BE2C (cell line): ENCODE data around the gene DPPA2.

ENCODE experiments used
- DNase-seq: peaks from one replicate; pipeline ENCODE4 v3.0.0-alpha.2; 2020
- H3K27me3 ChIP-seq: fragments of 250-450 bp; sonication (Bioruptor Pico); 2 replicates; pipeline ENCODE4 v1.5.1; 2020; ENCODE audit warnings: mild to moderate bottlenecking
- H3K36me3 ChIP-seq: fragments of 250-450 bp; sonication (Bioruptor Pico); 2 replicates; pipeline ENCODE4 v1.5.1; 2020; ENCODE audit warnings: mild to moderate bottlenecking
- H3K4me1 ChIP-seq: fragments of 250-450 bp; sonication (Bioruptor Pico); 2 replicates; pipeline ENCODE4 v1.5.1; 2020
- H3K4me3 ChIP-seq: 2 replicates; pipeline ENCODE4 v1.5.1; 2011; ENCODE audit warnings: low read depth, low read length
- H3K9me3 ChIP-seq: fragments of 250-450 bp; sonication (Bioruptor Pico); 2 replicates; pipeline ENCODE4 v1.5.1; 2020
- TF ChIP-seq, protein P1 (sequence below): IDR thresholded peaks from 2 replicates; pipeline ENCODE4 v1.5.1; 2012; ENCODE audit warnings: mild to moderate bottlenecking, low read depth, low read length

The DPPA2 gene

DNA sequence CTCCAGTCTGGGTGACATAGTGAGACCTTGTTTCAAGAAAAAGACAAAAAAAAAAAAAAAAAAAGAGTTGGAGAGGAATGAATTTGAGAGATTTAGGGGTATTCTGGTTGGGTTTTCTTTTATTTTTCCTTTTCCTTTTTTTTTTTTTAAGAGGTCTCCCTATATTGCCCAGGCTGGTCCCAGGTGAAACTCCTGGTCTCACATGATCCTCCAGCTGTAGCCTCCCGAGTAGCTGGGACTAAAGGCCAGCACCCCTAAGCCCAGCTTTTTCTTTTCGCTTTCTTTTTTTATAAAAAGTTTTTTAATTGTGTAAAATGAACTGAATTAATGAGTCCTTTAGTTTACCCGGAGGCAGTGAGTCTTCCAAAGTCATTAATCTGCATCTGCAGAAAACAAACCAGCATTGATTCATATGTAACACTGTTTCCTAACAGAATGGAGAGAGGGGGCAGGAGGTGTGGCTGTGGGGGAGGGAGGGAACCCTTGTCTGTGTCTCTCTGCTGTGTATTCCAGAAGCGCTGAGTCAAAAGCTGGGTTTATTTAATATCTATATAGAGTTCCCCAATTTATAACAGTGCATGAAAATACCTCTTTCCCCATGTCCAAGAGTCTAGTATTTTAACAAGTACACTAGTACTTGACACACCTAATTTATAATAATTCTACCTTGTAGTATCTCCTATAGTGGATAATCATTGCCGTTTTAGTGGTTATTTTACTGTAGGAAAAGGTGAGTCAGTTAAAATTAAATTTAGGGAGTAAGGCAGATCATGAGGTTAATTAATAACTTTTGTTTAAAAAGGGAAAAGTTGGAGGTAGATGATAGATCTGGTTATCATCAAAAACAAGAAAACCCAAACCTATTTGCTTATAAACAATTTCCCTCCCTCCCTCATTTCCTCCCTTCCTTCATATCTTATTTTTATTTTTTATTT is 23.7 kb upstream of the DPPA2 start:
- no peaks in the 10 kb centered on the region for H3K27me3 ChIP-seq
- H3K4me1 ChIP-seq, result no peaks in the 10 kb centered on the region
- no peak for DNase-seq
- H3K4me3 ChIP-seq, result no peak overlapping the region
- no peaks in the 10 kb centered on the region for H3K9me3 ChIP-seq
- TF ChIP-seq, protein P1, sequence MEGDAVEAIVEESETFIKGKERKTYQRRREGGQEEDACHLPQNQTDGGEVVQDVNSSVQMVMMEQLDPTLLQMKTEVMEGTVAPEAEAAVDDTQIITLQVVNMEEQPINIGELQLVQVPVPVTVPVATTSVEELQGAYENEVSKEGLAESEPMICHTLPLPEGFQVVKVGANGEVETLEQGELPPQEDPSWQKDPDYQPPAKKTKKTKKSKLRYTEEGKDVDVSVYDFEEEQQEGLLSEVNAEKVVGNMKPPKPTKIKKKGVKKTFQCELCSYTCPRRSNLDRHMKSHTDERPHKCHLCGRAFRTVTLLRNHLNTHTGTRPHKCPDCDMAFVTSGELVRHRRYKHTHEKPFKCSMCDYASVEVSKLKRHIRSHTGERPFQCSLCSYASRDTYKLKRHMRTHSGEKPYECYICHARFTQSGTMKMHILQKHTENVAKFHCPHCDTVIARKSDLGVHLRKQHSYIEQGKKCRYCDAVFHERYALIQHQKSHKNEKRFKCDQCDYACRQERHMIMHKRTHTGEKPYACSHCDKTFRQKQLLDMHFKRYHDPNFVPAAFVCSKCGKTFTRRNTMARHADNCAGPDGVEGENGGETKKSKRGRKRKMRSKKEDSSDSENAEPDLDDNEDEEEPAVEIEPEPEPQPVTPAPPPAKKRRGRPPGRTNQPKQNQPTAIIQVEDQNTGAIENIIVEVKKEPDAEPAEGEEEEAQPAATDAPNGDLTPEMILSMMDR, result no peak
- no peaks in the 10 kb centered on the region for H3K36me3 ChIP-seq

DNA sequence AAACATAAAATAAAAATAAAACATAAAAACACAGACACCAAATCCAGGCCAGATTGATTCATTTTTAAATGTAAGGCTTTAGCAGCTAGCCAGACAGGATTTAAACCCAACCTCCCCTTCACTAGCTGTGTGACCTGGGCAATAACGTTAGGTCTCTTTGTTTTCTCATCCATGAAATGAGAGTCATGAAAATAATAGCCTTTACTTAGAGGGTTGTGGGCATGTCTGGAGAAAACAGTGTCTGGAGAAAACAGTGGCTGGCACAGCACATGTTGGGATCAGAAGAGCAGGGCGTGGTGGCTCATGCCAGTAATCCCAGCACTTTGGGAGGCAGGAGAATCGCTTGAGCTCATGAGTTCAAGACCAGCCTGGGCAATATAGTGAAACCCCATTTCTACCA is 22.9 kb upstream of the DPPA2 start:
- Histone ChIP-seq H3K27me3 (no peaks in the 10 kb centered on the region), H3K4me1 (no peaks in the 10 kb centered on the region), H3K4me3 (no peak overlapping the region), H3K9me3 (no peaks in the 10 kb centered on the region), H3K36me3 (no peaks in the 10 kb centered on the region)
- TF ChIP-seq, protein P1, result no peak
- no peak for DNase-seq

DNA sequence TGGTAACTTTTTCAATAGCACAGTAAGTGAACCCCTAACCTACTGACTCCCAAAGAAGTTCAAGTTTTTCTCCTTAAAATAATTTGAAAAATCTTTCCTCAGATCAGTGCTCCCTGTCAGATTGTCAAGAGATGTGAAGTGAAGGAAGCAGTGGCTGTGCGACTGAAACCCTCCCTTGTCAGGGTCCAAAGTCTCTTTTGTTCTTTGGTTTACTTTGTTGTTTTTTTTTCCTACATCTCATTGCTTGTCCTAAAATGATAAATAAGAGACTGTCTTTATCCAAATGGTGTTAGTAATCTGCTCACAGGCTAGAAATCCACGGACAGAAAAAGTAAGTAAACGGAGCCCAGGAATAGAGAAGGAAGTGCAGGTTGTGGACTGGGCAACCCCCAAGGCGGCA is 22.0 kb upstream of the DPPA2 start:
- TF ChIP-seq, protein P1, result no peak
- Histone ChIP-seq H3K4me1 (no peaks in the 10 kb centered on the region), H3K36me3 (no peaks in the 10 kb centered on the region), H3K9me3 (no peaks in the 10 kb centered on the region), H3K4me3 (no peak overlapping the region), H3K27me3 (no peaks in the 10 kb centered on the region)
- no peak for DNase-seq

DNA sequence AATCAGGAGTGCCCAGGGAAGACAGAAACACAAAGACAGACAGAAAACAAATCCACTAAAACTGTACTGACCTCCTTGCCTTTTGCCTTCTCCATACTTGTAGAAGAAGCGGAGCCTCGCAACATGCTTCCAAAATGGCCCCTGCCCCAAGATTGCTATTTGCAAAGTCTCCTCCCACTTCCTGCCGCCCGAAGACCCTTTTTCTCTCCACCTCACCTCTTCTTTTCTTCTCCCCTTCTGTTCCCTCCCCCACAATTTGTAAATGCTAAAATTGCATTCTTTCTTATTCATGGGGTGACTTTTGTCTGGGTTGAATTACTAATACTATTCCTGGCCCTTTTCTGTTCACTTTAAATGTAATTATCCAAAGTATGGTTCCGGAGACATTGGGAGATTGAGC is 21.1 kb upstream of the DPPA2 start, which contains the start of gene DPPA4:
TSS of gene DPPA4 (minus strand) at position 154 of the 400 bp plus-strand sequence. CDS start at position 125, 29 bp downstream.
- Histone ChIP-seq H3K36me3 (no peaks in the 10 kb centered on the region), H3K4me1 (no peaks in the 10 kb centered on the region), H3K9me3 (no peaks in the 10 kb centered on the region), H3K27me3 (no peaks in the 10 kb centered on the region), H3K4me3 (no peak within 1 kb of the TSS)
- no peak for DNase-seq
- TF ChIP-seq, protein P1, result no peak

DNA sequence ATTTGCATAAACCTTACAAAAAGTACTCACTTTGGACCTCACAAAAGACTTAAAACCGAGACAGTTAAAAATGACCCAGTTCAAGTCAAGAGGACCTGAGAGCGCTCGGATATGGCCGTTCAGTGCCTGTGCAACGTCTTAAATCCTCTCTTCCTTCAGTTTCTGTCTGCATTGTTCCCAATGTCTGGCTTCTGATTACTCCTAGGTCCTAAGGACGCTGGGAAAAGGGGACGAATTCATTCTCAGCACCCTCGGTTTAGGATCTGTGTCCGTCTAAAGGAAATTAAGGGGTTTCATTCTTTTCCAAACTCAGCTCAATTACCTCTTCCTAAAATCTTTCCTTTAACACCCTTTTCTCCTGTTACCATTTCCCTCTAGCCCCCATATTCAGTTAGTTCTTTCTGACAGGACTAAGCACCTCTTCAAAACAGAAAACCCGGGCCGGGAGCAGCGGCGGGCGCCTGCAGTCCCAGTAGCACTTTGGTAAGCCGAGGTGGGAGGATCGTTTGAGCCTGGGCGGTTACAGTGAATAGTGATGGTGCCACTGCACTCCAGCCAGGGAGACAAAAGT is 20.1 kb upstream of the DPPA2 start:
- Histone ChIP-seq H3K27me3 (no peaks in the 10 kb centered on the region), H3K9me3 (no peaks in the 10 kb centered on the region), H3K36me3 (no peaks in the 10 kb centered on the region), H3K4me3 (no peak overlapping the region), H3K4me1 (no peaks in the 10 kb centered on the region)
- no peak for DNase-seq
- TF ChIP-seq, protein P1, result no peak

DNA sequence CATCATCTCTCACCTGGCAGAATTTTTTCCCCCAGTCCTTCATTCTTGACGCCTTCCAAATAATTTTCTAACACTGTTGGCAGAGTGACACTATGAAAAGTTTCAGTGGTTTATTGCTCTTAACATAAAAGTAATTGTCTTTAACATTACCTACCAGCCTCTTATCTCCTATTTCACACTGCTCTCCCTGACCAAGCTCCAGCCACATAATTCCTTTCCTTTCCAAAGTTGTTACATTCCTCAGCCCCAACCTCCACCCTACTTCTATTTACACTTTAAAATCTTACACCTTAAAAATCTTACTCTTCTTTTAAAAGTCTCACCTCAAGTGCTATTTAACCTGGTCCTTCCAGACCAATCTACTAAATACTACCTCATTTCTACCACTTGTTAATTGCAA is 18.3 kb upstream of the DPPA2 start:
- TF ChIP-seq, protein P1, result no peak
- Histone ChIP-seq H3K9me3 (no peaks in the 10 kb centered on the region), H3K36me3 (no peaks in the 10 kb centered on the region)

More for the DNA sequence above, 18.3 kb upstream of the DPPA2 start:
- no peaks in the 10 kb centered on the region for H3K27me3 ChIP-seq
- no peak overlapping the region for H3K4me3 ChIP-seq
- H3K4me1 ChIP-seq, result no peaks in the 10 kb centered on the region
- no peak for DNase-seq
